ENCODE data around the gene ZFAND6. TPM values are rescaled to one million over a fixed set of nuclear protein-coding genes. Genes with fewer than 3 reads are reported as not detected.

Gene ZFAND6
- total RNA-seq, 1 experiment from 2014 or later, result 41.4 TPM

GRCh38 chr15:80072285-80072994 lies 13.0 kb downstream of the ZFAND6 start:
- Histone ChIP-seq H3K27ac (ENCODE audit: low read depth, low read length, poor library complexity, severe bottlenecking) (peak overlapping the region; percentile 65), H3K4me1 (ENCODE audit: insufficient read depth, low read length, poor library complexity, severe bottlenecking) (peaks cover 49% of the 10 kb centered on the region), H3K4me3 (ENCODE audit: low read depth, low read length, poor library complexity, severe bottlenecking) (peak overlapping the region; percentile 55), H3K27me3 (replicated peaks; ENCODE audit: insufficient read depth, low read depth, low read length, poor library complexity) (no peaks in the 10 kb centered on the region), H3K9me3 (ENCODE audit: low read depth, low read length, poor library complexity, severe bottlenecking) (no peaks in the 10 kb centered on the region), H3K36me3 (ENCODE audit: insufficient read depth, low read length, poor library complexity, severe bottlenecking) (no peaks in the 10 kb centered on the region)
- peak; percentile 93 for DNase-seq (ENCODE audit: low spot score)
- ChIA-PET POLR2A (ENCODE audit: low non-redundant PET) (no interaction called here), CTCF (interaction anchor here (1.0 kb wide), 1 partner anchor 13 kb away, joined by 5 read pairs; the partner anchor contains the start of gene ZFAND6)
- TF ChIP-seq EZH2 (IDR thresholded peaks at IDR 0.05; ENCODE audit: borderline replicate concordance, low read depth, low read length, poor library complexity, severe bottlenecking) (no peak), CTCF (conservative IDR thresholded peaks at IDR 0.05; ENCODE audit: low read depth, low read length) (no peak)
- BruUV-seq (replicated peaks), result TSS peak; percentile 41
- intact Hi-C loops (cut with micrococcal nuclease; ENCODE audit: unreplicated experiment), result no loop called here

GRCh38 chr15:80073197-80073596 lies 13.7 kb downstream of the ZFAND6 start:
- no TSS peak for BruUV-seq (replicated peaks)
- CTCF ChIA-PET, result no interaction called here
- no peaks in the 10 kb centered on the region for H3K36me3 ChIP-seq (ENCODE audit: insufficient read depth, low read length, poor library complexity, severe bottlenecking)
- H3K4me1 ChIP-seq (ENCODE audit: insufficient read depth, low read length, poor library complexity, severe bottlenecking), result peaks cover 49% of the 10 kb centered on the region
- H3K27ac ChIP-seq (ENCODE audit: low read depth, low read length, poor library complexity, severe bottlenecking), result no peak overlapping the region
- DNase-seq (ENCODE audit: low spot score), result no peak
- H3K27me3 ChIP-seq (replicated peaks; ENCODE audit: insufficient read depth, low read depth, low read length, poor library complexity), result no peaks in the 10 kb centered on the region
- POLR2A ChIA-PET (ENCODE audit: low non-redundant PET), result no interaction called here
- H3K9me3 ChIP-seq (ENCODE audit: low read depth, low read length, poor library complexity, severe bottlenecking), result no peaks in the 10 kb centered on the region
- intact Hi-C loops (cut with micrococcal nuclease; ENCODE audit: unreplicated experiment), result no loop called here
- no peak for TF ChIP-seq EZH2 (IDR thresholded peaks at IDR 0.05; ENCODE audit: borderline replicate concordance, low read depth, low read length, poor library complexity, severe bottlenecking)
- no peak for TF ChIP-seq CTCF (conservative IDR thresholded peaks at IDR 0.05; ENCODE audit: low read depth, low read length)
- H3K4me3 ChIP-seq (ENCODE audit: low read depth, low read length, poor library complexity, severe bottlenecking), result peak overlapping the region; percentile 55

GRCh38 chr15:80076321-80077318 lies 17.1 kb downstream of the ZFAND6 start:
- peak overlapping the region; percentile 11 for H3K27ac ChIP-seq (ENCODE audit: low read depth, low read length, poor library complexity, severe bottlenecking)
- DNase-seq (ENCODE audit: low spot score), result no peak
- TF ChIP-seq CTCF (conservative IDR thresholded peaks at IDR 0.05; ENCODE audit: low read depth, low read length), result no peak
- TF ChIP-seq EZH2 (IDR thresholded peaks at IDR 0.05; ENCODE audit: borderline replicate concordance, low read depth, low read length, poor library complexity, severe bottlenecking), result no peak
- ChIA-PET POLR2A (ENCODE audit: low non-redundant PET) (no interaction called here), CTCF (no interaction called here)
- intact Hi-C loops (cut with micrococcal nuclease; ENCODE audit: unreplicated experiment), result no loop called here
- peaks cover 27% of the 10 kb centered on the region for H3K4me1 ChIP-seq (ENCODE audit: insufficient read depth, low read length, poor library complexity, severe bottlenecking)
- H3K4me3 ChIP-seq (ENCODE audit: low read depth, low read length, poor library complexity, severe bottlenecking), result no peak overlapping the region
- no peaks in the 10 kb centered on the region for H3K36me3 ChIP-seq (ENCODE audit: insufficient read depth, low read length, poor library complexity, severe bottlenecking)
- no peaks in the 10 kb centered on the region for H3K27me3 ChIP-seq (replicated peaks; ENCODE audit: insufficient read depth, low read depth, low read length, poor library complexity)
- no TSS peak for BruUV-seq (replicated peaks)
- H3K9me3 ChIP-seq (ENCODE audit: low read depth, low read length, poor library complexity, severe bottlenecking), result no peaks in the 10 kb centered on the region

Data from A673 (cell line).